ENCODE results near the gene UBXN11.

UBXN11 gene

DNA sequence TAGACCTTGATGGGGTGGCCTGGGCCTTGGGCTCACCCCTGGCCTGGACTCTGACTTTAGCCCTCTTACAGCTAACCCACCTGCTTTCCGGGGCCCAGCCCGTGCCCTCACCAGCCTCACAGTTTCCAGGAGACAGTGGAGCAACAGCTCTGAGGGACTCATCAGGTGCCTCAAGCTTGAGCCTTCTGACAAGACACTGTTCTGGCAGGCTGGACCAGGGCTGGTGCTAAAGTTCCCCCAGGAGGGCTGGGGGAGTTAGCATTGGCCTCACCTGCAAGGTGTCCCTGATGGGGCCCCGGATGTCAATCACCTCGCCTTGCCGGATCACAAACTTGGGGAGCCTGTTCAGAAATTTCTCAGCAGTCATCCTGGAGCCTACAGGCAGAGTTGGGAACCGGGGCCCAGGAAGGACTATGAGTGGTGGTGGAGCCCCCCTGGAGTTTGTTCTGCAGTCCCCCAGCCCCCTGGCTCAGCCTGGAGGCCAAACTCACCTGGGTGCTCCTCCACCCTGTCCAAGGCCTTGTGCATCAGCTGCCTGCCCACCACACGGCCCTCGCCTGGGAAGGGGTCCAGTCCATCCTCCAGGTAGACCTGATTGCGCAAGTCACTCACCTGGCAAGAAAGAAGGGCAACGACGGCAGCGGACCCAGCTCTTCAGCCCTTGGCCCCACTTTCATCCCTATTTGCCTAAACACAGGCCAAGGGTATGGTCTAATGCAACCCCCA, 22.4 kb downstream of the UBXN11 start:
- DNase-seq, result no peak

- no peak for DNase-seq
Measured at GRCh38 chr1:26283279-26283853, 23.1 kb downstream of the UBXN11 start.

GRCh38 chr1:26282401-26282918, 24.0 kb downstream of the UBXN11 start:
- no peak for DNase-seq

- peak; percentile 74 for DNase-seq
Measured at GRCh38 chr1:26281971-26282370, 24.5 kb downstream of the UBXN11 start.

GRCh38 chr1:26281091-26281958, 25.1 kb downstream of the UBXN11 start:
- DNase-seq, result no peak

GRCh38 chr1:26280333-26281042, 25.9 kb downstream of the UBXN11 start:
- DNase-seq, result no peak

GRCh38 chr1:26279456-26280332, 26.7 kb downstream of the UBXN11 start, which contains the start of gene SH3BGRL3:
SH3BGRL3 (plus strand) TSS chr1:26280086; CDS start chr1:26280156, 70 bp downstream.
- DNase-seq, result peak; percentile 90

DNA sequence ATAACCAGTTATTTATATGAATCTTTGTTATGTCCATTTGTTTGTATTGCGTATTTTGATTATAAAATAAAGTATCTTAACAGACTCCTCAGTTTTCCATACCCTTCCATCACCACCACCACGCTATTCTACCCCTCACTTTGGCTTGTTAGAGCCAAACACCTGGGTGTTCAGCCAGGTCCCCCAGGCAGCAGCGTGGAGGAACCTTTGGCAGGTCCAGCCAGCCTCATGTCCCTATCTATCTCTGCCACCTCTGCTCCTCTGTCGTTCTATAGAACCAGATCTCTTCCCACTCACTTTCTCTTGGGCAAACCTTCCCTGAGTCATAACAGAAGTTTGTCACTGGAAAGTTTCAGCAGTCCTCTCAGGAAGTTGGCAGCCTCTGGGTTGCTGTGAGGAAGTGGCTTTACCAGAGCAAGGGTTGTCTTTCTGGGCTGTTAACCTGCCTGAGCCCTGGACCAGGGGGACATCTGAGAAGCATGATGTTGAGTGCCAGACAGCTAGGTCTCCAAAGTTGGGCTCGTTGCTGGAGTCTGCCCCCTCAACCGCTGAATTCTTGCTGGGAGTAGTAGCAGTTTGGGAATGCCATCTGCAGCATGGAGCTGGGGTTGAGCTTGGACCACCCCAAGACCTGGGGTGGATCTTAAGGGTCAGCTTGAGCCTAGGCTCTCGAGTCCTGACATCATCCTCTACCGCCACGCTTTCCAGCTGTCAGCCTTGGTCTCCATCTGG, 27.5 kb downstream of the UBXN11 start:
- DNase-seq, result no peak

- DNase-seq, result no peak
Measured at GRCh38 chr1:26278303-26278702, 28.1 kb downstream of the UBXN11 start.

- DNase-seq, result no peak
Measured at GRCh38 chr1:26277719-26278118, 28.7 kb downstream of the UBXN11 start.

- DNase-seq, result no peak
Measured at GRCh38 chr1:26277261-26277661, 29.2 kb downstream of the UBXN11 start.

DNA sequence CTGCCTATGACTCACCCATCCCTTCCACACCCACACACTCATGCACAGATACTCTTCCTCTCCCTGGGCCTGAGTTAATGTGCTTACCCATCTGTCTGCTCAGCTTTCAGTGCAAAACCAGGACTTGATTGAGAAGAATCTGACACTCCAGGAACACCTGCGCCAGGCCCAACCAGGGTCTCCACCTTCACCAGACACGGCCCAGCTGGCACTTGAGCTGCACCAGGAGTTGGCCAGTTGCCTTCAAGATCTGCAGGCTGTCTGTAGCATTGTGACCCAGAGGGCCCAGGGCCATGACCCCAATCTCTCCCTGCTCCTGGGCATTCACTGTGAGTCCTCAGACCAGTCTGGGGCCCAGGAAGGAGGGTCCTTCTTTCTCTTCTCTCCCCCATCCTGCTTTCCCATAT, 30.0 kb downstream of the UBXN11 start:
- DNase-seq, result no peak

DNA sequence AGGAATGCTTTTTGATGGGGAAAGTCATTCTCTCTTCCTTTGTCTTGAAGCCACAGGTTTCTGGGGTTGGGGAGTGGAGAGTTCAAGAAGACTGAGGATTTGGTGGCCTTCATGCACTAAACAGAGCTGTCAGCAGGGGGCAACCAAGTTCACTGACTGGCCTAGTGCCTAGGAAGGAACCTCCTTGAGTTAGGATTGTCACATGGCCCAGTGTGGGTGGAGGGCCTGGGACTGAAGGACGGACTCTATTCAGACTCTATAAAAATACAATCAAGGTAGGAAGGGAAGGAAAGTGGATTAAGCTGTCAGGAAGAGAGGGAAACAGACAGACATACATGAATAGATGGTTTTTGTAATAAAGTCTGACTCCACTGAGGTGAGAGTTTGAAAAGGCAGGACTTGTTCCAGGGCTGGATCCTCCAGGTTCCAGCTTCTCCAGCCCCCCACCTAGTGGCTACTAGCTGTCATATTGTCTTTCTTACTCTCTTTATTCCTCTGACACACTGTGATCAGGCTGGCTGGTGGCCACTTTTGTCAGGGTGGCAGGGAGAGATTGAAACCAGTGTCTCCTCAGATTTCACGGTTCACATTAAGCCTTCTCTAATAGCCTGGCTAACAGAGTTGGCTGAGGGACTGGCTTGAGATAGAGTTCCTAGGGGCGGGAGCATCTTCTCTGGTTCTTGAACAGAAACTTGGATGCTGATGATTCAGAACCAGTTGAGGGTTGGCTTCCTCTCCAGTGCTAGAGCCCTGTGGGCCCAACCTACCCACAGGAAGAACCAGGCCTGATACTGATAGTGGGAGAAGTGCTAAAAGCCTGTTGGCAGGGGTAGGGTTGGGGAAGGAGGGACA, 30.6 kb downstream of the UBXN11 start:
- peak; percentile 86 for DNase-seq

DNA sequence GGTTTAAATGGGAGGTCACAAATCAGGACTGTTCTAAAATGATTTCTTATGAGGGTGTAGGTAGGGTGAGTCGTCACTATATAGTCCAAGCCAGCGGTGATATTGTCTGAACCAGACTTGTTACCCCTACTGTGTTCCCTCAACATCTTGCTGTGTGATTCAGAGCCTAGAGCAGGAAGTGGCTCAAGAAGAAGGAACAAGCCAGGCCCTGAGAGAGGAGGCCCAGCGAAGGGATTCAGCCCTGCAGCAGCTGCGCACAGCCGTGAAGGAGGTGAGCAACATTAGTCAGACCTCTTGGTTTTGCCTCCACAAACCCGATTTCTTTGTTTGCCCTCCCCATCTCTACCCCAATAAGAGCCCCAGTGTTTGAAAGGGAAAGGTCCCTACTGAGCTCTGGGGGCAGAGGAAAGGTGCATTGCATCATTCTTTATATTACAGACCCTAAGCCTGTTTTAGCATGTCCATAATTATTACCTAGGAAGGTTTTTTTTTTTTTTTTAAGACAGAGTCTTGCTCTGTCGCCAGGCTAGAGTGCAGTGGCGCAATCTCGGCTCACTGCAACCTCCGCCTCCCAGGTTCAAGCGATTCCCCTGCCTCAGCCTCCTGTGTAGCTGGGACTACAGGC, 31.5 kb downstream of the UBXN11 start:
- no peak for DNase-seq

DNA sequence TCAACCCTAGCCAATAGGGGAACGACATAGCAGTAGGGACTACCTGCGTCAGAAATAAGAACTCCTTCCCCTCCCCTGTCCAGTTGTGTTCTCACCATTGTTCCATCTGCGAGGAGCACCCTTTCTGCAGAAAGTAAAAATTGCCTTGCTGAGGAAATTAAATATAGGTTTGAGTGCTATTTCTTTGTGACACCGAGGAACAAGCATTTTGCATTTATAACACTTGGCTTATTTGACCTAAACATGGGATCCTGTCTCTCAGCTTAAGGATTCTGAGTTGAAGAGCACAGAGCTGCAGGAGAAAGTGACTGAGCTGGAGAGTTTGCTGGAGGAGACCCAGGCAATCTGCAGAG, 37.3 kb downstream of the UBXN11 start:
- no peak for DNase-seq

DNA sequence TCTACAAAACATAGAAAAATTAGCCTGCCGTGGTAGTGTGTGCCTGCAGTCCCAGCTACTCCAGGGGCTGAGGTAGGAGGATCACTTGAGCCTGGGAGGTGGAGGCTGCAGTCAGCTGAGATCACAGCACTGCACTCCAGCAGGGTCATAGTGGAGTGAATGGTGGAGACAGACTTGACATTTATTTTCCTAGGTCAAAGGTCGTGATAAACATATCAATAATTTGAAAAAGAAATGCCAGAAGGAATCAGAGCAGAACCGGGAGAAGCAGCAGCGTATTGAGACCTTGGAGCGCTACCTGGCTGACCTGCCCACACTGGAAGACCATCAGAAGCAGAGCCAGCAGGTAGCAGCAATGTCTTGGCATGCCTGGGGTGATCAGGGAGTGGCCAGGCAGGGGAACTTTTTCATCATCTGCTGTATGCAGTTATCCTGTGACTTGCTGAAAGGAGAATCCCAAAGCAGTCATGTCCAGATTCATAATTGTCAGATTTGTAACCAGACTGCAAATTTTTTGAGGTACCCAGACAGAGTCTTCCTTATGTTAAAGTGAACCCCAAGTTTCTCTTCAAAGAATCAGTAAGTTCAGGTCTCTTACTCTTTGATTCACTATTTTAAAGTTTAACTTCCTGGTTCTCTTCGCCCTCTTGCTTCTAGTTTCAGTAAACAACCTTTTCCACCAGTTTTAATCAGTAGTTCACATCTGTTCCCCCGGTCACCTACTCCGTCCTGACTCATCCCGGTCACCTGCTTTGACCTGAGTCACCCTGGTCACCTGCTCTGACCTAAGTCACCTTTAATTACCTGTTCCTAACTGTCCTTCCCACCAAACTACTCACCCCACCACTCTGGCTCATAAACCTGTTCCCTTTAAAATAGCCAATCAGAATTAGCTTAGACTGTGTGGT, 37.9 kb downstream of the UBXN11 start:
- no peak for DNase-seq

DNA sequence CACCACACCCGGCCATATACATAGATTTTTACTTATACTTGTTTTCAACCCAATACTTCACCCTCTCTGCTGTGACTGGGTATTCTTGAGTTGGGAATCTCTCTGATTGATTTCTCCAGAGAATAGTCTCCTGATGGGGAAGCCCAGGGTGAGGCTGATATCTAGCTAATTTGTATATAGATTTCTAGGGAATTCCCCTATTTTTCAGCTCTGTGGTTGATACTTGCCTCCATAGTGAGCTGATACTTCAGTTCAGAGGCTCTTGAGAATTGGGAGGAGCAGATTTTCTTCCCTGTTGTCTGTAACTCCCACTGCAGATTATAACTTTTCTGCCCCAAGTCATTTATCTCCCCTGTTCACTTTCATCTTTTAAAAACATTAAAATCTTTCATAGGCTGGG, 41.0 kb downstream of the UBXN11 start:
- no peak for DNase-seq

DNA sequence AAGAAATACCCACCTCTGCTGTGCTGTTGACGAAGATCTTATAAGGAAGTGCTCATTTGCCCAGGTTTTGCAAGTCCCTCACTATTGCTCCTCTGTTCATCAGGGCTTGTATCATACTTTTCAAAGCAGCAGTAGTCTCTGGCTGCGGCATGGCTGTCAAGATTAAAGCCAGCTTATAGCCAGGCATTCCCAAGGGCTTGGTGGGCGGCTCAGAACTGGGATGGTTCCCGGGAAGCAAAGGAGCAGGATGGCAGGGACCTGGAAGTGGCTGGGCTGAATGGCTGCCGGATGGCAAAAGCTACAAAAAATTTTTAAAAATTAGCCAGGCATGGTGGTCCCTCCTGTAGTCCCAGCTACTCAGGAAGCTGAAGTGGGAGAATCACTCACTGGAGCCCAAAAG, 43.2 kb downstream of the UBXN11 start:
- no peak for DNase-seq

GRCh38 chr1:26259578-26259977, 46.9 kb downstream of the UBXN11 start:
- DNase-seq, result no peak

All from right forelimb (tissue), 1 donor.